A549 (cell line): ENCODE measurements around the gene TRAF7. TPM values are rescaled to one million over a fixed set of nuclear protein-coding genes. Genes with fewer than 3 reads are reported as not detected.
A peak's percentile ranks its signal among the peaks of the same experiment; 100 is the strongest.

Experiments
- ATAC-seq, 2 experiments: fragments of 200-7000 bp in 1 of 2; fragments of >200 bp in 1 of 2; cut with Nextera tagmentation in 1 of 2; cut with Tn5 transposase in 1 of 2; 3 replicates each; pipeline versions ENCODE4 v1.8.0 to v1.9.1; 2018 to 2020; ENCODE audit warnings: mild to moderate bottlenecking in 1 of 2, moderate library complexity in 1 of 2
- CTCF ChIA-PET: fragments of 300-600 bp; sonication (Branson Sonifier 250); formaldehyde crosslinking; extraction: SDS; loops from one replicate; lab custom pipeline; 2021; ENCODE audit warnings: antibody characterized with exemption, inconsistent platforms; lab: Yijun Ruan, JAX
- POLR2A ChIA-PET: fragments of 350-600 bp; formaldehyde crosslinking; extraction: SDS; loops from one replicate; lab custom pipeline; 2021; ENCODE audit warnings: antibody characterized with exemption, inconsistent platforms; lab: Yijun Ruan, JAX
- DNase-seq, 2 experiments: peaks; one replicate each; pipeline versions ENCODE4 v3.0.0 to v3.0.0-alpha.2; 2011 to 2016; ENCODE audit warnings: low read depth in 1 of 2, low spot score in 1 of 2
- FAIRE-seq: peaks from 2 replicates; lab custom pipeline; 2011; peaks lifted over from hg19 to GRCh38; lab: Jason Lieb, UNC
- H3K27ac ChIP-seq, 2 experiments: fragments of >200 bp; sonication (Bioruptor Twin); formaldehyde crosslinking; 3 replicates each; pipeline ENCODE4 v1.5.1; 2016 to 2017
- H3K4me1 ChIP-seq: fragments of >200 bp; sonication (Bioruptor Twin); formaldehyde crosslinking; 3 replicates; pipeline ENCODE4 v1.6.1; 2016
- H3K4me2 ChIP-seq: fragments of >200 bp; sonication (Bioruptor Twin); formaldehyde crosslinking; 3 replicates; pipeline ENCODE4 v1.6.1; 2016
- H3K4me3 ChIP-seq: fragments of >200 bp; sonication (Bioruptor Twin); formaldehyde crosslinking; 3 replicates; pipeline ENCODE4 v1.5.1; 2016
- H3K9me3 ChIP-seq: fragments of >200 bp; sonication (Bioruptor Twin); formaldehyde crosslinking; 3 replicates; pipeline ENCODE4 v1.6.1; 2016
- BCL3 ChIP-seq: fragments of >200 bp; sonication (Bioruptor Twin); formaldehyde crosslinking; IDR thresholded peaks from 3 replicates; pipeline ENCODE4 v1.6.1; 2016
- CBX2 ChIP-seq: fragments of 200-600 bp; sonication (generic); IDR thresholded peaks from 2 replicates; pipeline ENCODE4 v1.6.1; 2016; ENCODE audit warnings: low read depth, mild to moderate bottlenecking, borderline replicate concordance
- CBX8 ChIP-seq: fragments of 200-600 bp; sonication (generic); IDR thresholded peaks from 2 replicates; pipeline ENCODE4 v1.6.1; 2016
- EHMT2 ChIP-seq: fragments of 200-600 bp; sonication (generic); IDR thresholded peaks from 2 replicates; pipeline ENCODE4 v1.6.1; 2016; ENCODE audit warnings: antibody characterized with exemption, low read depth, mild to moderate bottlenecking, moderate library complexity
- ELK1 ChIP-seq: fragments of 150-350 bp; IDR thresholded peaks from 2 replicates; pipeline ENCODE4 v1.6.1; 2014; ENCODE audit warnings: low read depth, mild to moderate bottlenecking, low read length
- FOSB ChIP-seq: fragments of 250-450 bp; sonication (Bioruptor Pico); IDR thresholded peaks from 2 replicates; pipeline ENCODE4 v1.5.0; 2020; ENCODE audit warnings: mild to moderate bottlenecking, moderate library complexity
- FOXS1 ChIP-seq: fragments of 250-450 bp; sonication (Bioruptor Pico); IDR thresholded peaks from 2 replicates; pipeline ENCODE4 v1.5.0; 2020; ENCODE audit warnings: mild to moderate bottlenecking, moderate library complexity
- HES2 ChIP-seq: fragments of >200 bp; sonication (Bioruptor Twin); formaldehyde crosslinking; IDR thresholded peaks from 2 replicates; pipeline ENCODE4 v1.6.1; 2016
- JUN ChIP-seq, 2 experiments: fragments of >200 bp; sonication (Bioruptor Twin); formaldehyde crosslinking; IDR thresholded peaks; 2 replicates in 1 of 2; 3 replicates in 1 of 2; pipeline ENCODE4 v1.6.1; 2016 to 2017
- MAX ChIP-seq: IDR thresholded peaks from 2 replicates; pipeline ENCODE4 v1.6.1; 2012
- PBX3 ChIP-seq: IDR thresholded peaks from 2 replicates; pipeline ENCODE4 v1.6.1; 2012
- POLR2A ChIP-seq: IDR thresholded peaks from 2 replicates; pipeline ENCODE4 v1.6.1; 2012; ENCODE audit warnings: mild to moderate bottlenecking, low read length
- RAD21 ChIP-seq, 2 experiments: fragments of >200 bp in 1 of 2; sonication (Bioruptor Twin) in 1 of 2; formaldehyde crosslinking in 1 of 2; IDR thresholded peaks in 1 of 2; conservative IDR thresholded peaks in 1 of 2; 2 replicates in 1 of 2; 3 replicates in 1 of 2; pipeline ENCODE4 v1.6.1; 2012 to 2018; ENCODE audit warnings: inconsistent platforms in 1 of 2
- SREBF2 ChIP-seq: fragments of 450-650 bp; IDR thresholded peaks from 2 replicates; pipeline ENCODE4 v1.6.1; 2014; ENCODE audit warnings: mild to moderate bottlenecking, moderate library complexity
- TP53 ChIP-seq: fragments of 250-450 bp; sonication (Bioruptor Pico); IDR thresholded peaks from 2 replicates; pipeline ENCODE4 v1.5.0; 2021; ENCODE audit warnings: mild to moderate bottlenecking, moderate library complexity
- USF2 ChIP-seq: fragments of 450-650 bp; IDR thresholded peaks from 2 replicates; pipeline ENCODE4 v1.6.1; 2014; ENCODE audit warnings: antibody characterized with exemption
- WGBS: methylation state at CpG from one replicate; pipeline ENCODE4 v1.1.6; 2017; ENCODE audit errors: missing lambda C conversion rate; 5-methylcytosine and 5-hydroxymethylcytosine counted together
- polyA plus RNA-seq, 4 experiments: library from polyadenylated mRNA; depleted of rRNA in 3 of 4; stranded (reverse); fragments of >200 nt; fragmentation: RNase III in 1 of 4; extraction: RNeasy Plus Mini Kit Qiagen cat#74134 plus additional on column Dnase treatment in 1 of 4; gene quantifications; 2 replicates in 3 of 4; 3 replicates in 1 of 4; pipeline ENCODE4 v1.2.3, GENCODE V29; 2011 to 2017

TRAF7 gene
- polyA plus RNA-seq, 2 of the 4 experiments (the other 2 are of a cell fraction) = 31.9 to 50.0 TPM

GRCh38 chr16:2147378-2147777 is 8.2 kb upstream of the TRAF7 start:
- DNase-seq = no peak
- CTCF ChIA-PET = interaction anchor here (1.0 to 6.5 kb wide), 7 partner anchors 62 to 144 kb away, joined by 3 to 52 read pairs (median 4); partner anchors contain the start of gene ECI1
- Histone ChIP-seq H3K4me1 (peaks cover 48% of the 10 kb centered on the region), H3K4me3 (no peak overlapping the region), H3K27ac (peak overlapping the region; percentile 92 to 94; a peak in 5 of 6 replicates), H3K4me2 (peak overlapping the region; percentile 99), H3K9me3 (no peaks in the 10 kb centered on the region)
- 59% methylated on average over 3 of the region's 6 CpGs for WGBS
- TF ChIP-seq FOXS1 (CRISPR knock-in tag) = no peak
- TF ChIP-seq FOSB (CRISPR knock-in tag) = no peak
- no peak for TF ChIP-seq RAD21 (conservative IDR thresholded peaks at IDR 0.05 in 1 of 2, IDR thresholded peaks at IDR 0.05 in 1 of 2)
- POLR2A ChIA-PET = interaction anchor here (0.7 to 2.7 kb wide), 6 partner anchors 8 to 183 kb away, joined by 3 to 30 read pairs (median 4); partner anchors contain the start of genes ECI1, PKD1, RPS2 and TBL3
- no peak for FAIRE-seq
- ATAC-seq = no peak

GRCh38 chr16:2147981-2148671 is 7.5 kb upstream of the TRAF7 start, which contains the start of gene RAB26:
TSS of gene RAB26 (plus strand) at chr16:2148625. CDS start at chr16:2148784, 159 bp downstream.
- peaks cover 53% of the 10 kb centered on the region for H3K4me1 ChIP-seq
- FAIRE-seq = no peak
- peak within 1 kb of the TSS; percentile 92 to 94 for H3K27ac ChIP-seq
- peak within 1 kb of the TSS; percentile 99 for H3K4me2 ChIP-seq
- peak; percentile 84 to 85 for DNase-seq
- ATAC-seq = peak; percentile 42 to 56
- CTCF ChIA-PET = interaction anchor here (1.2 to 6.5 kb wide), 6 partner anchors 7 to 144 kb away, joined by 3 to 52 read pairs (median 8); partner anchors contain the start of gene ECI1
- POLR2A ChIA-PET = interaction anchor here (0.9 to 1.8 kb wide), 3 partner anchors 12 to 183 kb away, joined by 3 to 8 read pairs (median 4); partner anchors contain the start of genes PKD1 and RPS2
- H3K4me3 ChIP-seq = peak within 1 kb of the TSS; percentile 45
- H3K9me3 ChIP-seq = no peaks in the 10 kb centered on the region
- TF ChIP-seq MAX = peak; percentile 44; the same call in 1 of the 2 replicates
- no peak for TF ChIP-seq EHMT2
- peak; percentile 33; the same call in 1 of the 2 replicates for TF ChIP-seq POLR2A
- TF ChIP-seq BCL3 = no peak
- TF ChIP-seq JUN (IDR thresholded peaks at IDR 0.05) = no peak; a peak in 1 of 5 replicates
- no peak for TF ChIP-seq SREBF2
- no peak for TF ChIP-seq TP53 (CRISPR knock-in tag)
- no peak for TF ChIP-seq CBX2
- no peak for TF ChIP-seq HES2
- TF ChIP-seq ELK1 = no peak
- peak; percentile 19; the same call in 1 of the 2 replicates for TF ChIP-seq USF2
- 0 out of 5 replicates have a peak, but pooled peaks of 1 of the 2 experiments have one; percentile 17 for TF ChIP-seq RAD21 (conservative IDR thresholded peaks at IDR 0.05 in 1 of 2, IDR thresholded peaks at IDR 0.05 in 1 of 2)
- TF ChIP-seq CBX8 = no peak
- peak; percentile 43; the same call in 1 of the 2 replicates for TF ChIP-seq PBX3
- 4% methylated on average over 9 of the region's 55 CpGs for WGBS
